ENCODE results near the gene EPHA5.

- TF ChIP-seq CTCF (IDR thresholded peaks at IDR 0.05) (no peak), POLR2AphosphoS5 (IDR thresholded peaks at IDR 0.05; ENCODE audit: insufficient read depth in 1 of 2, low read depth in 1 of 2) (no peak), POLR2A (IDR thresholded peaks at IDR 0.05) (no peak)
Observed at GRCh38 chr4:65401083-65401482, 269.2 kb downstream of the EPHA5 start.

Measured in vagina (tissue), 2 donors.